B cell (primary cell): Measurements from ENCODE around the gene PPP1R14C.

ENCODE experiments used
- EZH2 ChIP-seq: IDR thresholded peaks from 2 replicates; pipeline ENCODE4 v1.6.1; 2012; ENCODE audit warnings: borderline replicate concordance, low read depth, mild to moderate bottlenecking, moderate library complexity, low read length; ENCODE audit not compliant: insufficient read depth, poor library complexity, severe bottlenecking
- TF ChIP-seq, protein P1 (sequence below): fragments of 200-600 bp; IDR thresholded peaks from one replicate; pipeline ENCODE4 v1.8.0; 2022; ENCODE audit warnings: antibody characterized with exemption, mild to moderate bottlenecking

DNA sequence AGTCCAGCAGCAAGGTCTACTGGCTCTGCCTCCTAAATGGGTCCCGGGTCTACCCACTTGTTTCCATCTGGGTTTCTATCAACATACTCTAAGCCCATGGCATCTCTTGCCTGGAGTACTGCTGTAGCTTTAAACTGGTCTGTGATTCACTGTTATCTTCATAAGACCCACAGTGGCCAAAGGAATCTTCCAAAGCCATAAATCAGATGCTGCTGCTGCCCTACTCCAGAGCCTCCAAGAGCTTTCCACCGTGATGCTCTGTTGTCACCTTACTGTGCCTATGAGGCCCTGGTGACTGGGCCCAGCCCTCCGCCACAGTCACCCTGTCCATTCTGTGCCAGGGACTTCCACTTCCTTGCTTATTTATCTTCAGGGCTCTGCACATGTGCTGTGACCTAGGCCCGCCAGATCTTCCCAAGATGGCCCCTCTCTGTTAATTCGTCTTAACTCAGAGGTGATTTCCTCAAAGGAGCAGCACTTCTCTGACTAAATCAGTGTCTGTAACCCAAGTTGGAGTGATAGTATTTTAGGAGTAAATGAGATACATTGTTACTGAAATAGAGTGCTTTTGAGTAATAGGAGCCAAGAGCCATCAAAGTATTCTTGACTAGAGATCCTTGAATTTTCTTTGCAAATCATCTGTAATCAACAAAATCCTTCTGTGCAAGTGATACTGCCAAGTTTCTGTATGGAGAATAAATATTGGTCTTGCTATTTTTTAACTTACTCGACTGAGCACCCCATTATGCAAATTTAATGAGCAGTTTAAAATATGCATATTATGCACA lies 102.5 kb downstream of the PPP1R14C start:
- TF ChIP-seq, protein P1, sequence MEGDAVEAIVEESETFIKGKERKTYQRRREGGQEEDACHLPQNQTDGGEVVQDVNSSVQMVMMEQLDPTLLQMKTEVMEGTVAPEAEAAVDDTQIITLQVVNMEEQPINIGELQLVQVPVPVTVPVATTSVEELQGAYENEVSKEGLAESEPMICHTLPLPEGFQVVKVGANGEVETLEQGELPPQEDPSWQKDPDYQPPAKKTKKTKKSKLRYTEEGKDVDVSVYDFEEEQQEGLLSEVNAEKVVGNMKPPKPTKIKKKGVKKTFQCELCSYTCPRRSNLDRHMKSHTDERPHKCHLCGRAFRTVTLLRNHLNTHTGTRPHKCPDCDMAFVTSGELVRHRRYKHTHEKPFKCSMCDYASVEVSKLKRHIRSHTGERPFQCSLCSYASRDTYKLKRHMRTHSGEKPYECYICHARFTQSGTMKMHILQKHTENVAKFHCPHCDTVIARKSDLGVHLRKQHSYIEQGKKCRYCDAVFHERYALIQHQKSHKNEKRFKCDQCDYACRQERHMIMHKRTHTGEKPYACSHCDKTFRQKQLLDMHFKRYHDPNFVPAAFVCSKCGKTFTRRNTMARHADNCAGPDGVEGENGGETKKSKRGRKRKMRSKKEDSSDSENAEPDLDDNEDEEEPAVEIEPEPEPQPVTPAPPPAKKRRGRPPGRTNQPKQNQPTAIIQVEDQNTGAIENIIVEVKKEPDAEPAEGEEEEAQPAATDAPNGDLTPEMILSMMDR = no peak
- no peak for TF ChIP-seq EZH2
